HG02973 (cell line): ENCODE results near the gene GRB10.

Source experiments
- ATAC-seq: cut with Tn5 transposase; IDR thresholded peaks from one replicate; pipeline ENCODE4 v1.9.1; 2021; ENCODE audit warnings: moderate library complexity; ENCODE audit not compliant: unreplicated experiment

The GRB10 gene

DNA sequence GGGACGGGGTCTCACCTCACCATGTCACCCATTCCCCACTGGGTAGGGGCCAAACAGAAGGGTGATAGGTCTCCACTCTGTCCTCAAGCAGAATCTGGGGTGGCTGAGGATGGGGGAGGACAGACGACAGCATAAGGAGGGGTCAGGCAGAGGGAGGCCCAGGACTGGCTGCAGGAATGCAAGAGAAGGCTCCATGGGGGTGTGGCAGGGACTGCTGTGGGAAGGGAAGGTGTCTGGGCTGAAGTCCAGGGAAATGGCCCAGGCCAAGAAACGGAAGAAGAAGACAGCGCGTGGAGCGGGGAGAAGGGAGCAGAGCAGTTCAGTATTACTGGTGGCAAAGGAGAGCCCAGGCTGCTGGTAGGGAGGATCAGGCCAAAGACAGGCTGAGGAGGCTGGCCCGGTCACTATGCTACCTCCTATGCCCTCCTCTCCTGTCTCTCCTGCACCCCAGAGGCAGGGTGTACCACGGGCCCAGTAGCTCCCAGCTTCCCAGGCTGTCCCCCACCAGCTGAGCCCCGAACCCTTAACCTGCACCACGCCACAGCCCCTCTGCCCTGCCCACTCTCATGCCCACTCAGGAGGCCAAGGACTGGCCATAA lies 60.9 kb downstream of the GRB10 start:
- ATAC-seq: no peak

DNA sequence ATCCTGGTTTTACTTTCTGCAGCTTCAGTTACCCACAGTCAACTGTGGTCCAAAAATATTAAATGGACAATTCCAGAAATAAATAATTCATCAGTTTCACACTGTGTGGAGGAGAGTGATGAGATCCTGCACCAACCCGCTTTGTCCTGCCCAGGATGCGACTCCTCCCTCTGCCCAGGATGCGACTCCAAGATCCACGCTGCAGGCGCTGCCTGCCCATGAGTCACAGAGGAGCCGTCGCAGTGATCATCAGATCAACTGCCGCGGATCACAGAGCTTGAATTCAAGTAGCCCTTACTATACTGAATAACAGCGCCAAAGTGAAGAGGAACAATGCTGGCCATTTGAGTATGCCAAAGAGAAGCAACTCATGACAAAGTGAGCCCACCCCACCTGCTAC lies 61.5 kb downstream of the GRB10 start:
- ATAC-seq: no peak

DNA sequence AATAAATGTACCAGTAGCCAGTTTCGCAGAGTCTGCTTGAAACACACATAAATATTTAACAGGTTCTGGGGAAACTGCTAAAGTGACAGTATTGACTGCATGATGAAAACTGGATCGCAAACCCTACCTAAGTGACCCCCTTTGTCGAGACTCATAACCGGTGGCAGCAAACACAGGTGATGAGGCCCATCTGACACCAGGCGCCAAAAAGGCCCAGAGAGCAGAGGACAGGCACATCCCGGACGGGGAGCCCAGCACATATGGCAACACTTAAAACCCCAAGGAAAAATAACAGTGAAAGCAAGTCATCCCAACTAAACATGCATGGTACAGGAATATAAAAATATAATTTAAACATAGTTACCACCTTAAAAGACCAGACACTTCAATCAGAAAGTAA lies 62.4 kb downstream of the GRB10 start:
- ATAC-seq: no peak

DNA sequence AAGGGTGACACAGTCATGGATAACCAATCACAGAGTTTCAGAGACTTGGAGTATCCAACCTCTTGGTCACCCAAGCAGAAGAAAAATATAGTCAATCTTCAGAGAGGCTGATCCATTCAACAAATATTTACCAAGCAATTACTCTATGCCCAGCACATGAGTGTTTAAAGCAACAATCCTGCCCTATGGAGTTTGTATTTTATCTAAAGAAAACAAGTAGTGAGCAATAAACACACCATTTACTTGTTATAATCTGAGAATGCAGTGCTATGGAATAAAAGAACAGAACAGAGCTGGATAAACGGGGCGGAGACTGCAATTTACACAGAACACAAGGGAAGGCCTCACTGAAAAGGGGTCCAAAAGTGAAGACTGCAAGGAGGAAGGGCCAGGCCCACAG lies 63.8 kb downstream of the GRB10 start:
- no peak for ATAC-seq

DNA sequence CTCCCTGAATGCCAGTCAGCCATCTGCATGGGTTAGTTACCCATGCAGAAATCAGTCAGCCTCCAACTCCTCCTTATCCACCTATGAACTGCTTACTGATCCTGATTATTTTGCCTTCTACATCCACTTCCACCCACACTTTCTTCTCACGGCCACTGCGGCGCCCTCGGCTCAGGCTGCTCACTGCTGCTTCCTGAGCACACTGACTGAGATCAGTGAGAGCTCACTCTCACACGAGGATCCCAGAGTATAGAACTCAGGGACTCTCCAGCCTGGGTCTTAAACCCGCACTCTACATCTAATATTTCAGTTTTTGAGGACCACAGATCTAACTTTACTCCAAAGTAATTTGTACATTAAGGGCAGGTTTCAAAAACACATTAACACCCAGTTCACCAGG lies 64.4 kb downstream of the GRB10 start:
- no peak for ATAC-seq

DNA sequence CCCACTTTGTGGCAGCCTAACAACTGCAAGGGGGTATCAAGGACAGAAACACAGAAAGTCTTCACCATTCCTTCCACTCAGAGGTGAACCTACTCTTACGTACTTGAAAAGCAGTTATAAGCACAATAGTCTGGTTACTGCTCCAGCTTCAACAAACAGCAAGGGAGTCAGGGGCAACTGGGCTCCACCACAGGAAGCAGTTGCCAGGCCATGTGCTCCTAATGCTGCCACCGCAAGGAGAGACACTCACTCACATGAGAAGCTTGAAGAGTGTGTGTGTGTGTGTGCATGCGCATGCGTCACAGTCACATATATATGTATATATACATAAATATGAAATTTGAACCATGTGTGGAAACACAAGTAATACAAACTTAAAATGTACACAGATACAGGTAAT lies 65.5 kb downstream of the GRB10 start:
- no peak for ATAC-seq

DNA sequence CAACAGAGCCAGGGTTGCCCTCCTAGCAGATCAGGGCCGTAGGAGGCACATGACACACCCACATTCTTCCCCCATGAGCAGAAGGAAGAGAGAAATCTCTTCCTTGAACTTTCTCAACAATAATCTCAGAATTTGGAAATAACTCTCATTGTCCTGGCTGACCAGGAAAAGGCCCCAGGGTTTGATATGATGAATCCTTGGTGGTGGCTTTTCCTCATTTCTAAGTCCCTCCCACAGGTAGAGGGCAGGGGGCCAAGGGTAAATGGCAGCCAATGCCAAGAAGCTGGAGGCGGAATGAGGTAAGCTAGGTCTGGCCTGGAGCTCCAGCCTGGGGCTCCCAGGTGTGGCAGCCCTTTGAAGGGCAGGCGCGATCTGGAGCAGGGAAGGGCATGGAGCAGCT lies 67.8 kb downstream of the GRB10 start:
- no peak for ATAC-seq

DNA sequence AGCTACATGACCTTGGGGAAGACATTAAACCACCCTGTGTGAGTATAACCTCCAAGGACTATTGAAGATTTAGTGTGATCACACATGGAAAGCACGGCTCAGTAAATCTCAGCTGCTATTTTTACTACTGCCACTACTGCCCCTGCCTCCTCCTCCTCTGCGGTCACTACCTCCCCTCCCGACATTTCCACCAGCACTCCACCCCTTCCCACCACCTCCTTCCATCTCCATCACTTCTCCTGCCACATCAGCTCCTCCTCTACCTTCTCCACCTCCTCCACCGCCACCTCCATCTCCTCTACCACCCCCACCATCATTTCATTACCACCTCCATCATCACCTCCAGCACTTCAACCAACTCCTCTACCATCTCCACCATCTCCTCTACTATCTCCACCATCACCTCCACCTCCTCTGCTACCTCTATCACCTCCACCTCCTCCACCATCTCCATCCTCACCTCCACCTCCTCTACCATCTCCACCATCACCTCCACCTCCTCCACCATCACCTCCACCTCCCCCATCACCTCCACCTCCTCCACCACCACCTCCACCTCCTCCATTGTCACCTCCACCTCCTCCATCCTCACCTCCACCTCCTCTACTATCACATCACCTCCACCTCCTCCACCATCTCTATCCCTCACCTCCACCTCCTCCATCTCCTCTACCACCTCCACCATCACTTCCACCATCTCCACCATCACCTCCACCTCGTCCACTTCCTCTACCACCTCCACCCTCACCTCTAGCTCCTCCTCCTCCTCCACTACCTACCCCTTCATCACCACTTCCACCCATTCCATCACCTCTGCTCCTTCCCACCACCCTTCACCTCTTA lies 69.4 kb downstream of the GRB10 start:
- ATAC-seq: no peak

DNA sequence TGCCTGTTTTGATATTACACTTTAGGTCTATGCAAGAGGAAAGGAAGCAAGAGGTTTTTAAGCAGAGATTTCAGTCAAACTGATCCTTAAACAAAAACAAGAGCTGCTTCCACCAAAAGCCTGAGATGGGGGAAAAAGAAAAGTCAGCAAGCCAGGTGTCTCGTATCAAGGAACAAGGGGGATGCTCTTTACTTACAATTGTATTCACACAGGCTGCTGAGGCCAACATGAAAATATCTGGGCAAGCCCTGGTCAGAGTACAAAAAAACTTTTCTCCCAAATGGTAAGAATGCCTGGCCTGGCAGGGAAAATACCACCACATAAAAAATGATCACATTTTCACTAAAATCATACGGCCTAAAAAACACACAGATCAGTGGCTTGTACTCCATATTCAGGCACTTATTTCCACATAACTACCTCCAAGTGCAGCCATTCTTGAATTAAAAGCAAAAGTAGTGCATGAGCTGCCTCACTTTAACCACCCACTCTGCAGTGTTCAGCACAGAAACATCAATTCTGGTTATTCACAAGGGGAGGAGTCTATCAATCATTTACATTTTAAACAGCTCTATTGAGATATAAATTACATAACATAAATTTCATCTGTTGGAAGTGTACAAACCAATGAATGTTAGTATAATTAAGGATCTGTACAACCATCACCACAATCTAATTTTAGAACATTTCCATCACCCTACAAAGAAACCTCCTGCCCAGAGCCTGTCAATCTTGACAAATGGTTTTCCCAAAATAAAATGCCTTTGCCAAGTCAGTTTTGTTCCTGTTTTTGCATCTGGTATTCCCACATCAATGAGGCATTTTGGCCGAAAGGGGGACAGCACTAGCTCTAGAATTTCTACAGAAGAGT lies 70.2 kb downstream of the GRB10 start:
- no peak for ATAC-seq

DNA sequence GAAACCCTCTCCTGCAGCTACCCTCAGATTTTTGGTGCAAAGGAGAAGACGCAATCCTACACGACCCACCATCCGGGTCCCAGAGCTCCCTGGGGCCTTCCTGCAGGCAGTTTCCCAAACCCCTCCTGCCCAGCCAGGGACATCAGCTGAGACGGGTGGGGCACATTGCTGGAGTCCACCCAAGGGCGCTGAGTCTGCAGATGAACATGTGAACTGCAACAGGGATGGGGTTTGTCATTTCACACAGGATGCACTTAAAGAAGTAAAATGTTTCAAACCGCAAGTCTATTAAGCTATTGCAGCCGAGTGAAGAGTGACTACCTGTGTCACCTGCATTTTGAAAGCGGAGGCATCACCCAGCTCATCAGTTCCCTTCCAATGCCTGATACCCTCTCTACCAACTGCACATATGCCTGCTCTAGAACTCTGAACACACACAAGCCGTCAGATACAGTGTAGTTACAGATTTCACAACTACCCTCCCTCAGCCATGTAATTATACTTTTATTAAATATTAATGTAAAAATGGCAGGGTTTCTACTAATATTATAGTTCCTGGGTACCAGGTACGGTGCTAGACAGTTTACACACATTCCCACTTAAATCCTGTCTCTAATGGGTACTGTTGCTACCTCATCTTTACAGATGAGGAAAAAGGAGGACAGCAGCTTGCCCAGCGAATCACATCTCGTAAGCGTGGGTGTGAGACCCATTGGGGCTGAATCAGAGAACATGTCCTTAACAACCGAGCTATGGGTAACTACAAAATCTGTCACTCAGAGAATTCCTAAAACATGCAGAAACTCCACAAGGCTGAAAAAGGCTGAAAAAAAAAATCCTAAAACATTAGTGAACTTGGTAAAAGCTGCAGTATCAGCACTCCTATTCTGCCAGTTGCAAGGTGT lies 71.2 kb downstream of the GRB10 start:
- no peak for ATAC-seq

DNA sequence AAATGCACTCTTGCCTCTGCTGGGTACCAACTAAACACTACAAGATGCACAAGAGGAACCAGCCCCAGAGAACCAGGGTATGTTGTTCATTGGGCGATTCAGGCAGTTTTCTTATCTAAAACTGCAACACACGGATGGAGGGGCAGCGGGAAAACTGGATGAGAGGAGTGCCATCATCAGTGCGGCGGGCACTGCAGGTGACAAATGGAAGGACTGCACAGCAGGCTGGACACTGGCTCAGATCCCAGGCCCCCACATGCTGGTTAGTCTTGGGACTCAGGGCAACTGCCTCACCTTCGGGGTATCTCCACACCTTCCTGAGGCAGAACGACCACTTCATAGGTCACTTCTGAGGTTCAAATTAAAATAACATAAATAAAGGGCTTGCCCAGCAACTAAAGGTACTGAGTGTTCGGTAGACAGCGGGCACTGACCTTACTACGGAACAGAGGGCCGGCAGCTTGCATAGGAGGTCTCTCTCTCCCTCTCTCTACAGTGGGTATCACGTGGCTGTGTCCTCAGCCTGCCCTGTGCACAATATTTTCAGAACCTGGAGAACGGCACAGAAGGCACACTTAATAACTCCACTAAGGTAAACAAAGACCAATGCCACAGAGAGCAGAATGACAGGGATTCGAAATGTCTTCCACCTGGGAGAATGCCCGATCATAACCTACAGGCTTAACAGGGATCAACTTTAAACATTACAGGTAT lies 72.1 kb downstream of the GRB10 start:
- ATAC-seq: no peak

DNA sequence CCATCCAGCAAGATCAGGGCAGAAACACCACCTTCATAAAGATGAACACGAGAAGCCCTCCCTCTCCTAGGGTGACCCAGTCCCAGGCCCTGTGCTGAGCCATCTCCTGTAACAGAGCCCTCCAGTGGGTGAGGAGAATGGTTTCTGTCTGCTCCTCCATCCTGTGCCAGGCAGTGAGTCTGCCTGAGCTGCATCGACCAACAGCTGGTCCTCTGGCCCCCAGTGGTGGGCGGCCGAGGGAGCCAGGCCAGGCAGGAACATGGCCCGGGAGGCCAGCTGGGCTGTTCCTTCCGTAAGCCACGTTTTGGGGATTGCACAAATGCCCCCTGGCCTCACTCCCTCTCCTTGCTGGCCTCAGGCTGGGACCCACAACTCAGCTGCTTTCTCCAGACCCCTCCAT lies 73.5 kb downstream of the GRB10 start:
- ATAC-seq: no peak

DNA sequence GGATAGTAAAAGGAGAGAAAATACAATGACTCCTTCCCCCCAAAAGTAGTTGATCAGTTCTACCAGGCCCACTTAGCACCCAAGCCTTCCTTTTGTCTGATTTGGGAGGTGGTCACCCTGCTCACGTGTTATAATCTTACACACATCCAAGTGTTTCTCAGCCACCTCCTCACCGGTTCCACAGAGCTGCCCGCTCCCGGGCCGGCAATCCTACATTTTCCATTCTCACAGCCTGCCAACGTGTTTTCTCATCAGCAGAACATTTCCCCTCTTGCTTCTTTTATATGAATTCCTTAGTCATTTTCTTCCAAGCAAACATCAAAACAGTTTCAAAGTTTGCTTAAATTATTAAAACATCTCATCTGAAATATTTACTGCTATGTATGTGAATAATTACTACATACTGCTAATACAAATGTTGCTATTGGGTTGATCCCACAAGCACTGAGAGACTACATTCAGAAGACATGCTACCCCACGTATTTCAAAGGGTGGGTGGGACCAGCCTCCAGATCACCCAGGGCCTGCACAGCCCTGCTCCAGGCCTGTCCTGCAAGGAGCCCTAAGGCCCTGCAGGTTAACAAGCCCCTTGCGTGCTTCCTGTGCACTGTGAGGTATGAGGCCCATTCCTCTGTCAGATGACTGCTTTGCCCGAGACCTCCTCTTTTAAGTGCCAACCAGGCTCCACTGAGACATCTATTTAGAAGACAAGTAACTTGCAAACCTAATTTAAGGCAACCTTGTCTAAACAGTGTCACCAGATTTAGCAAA lies 75.3 kb downstream of the GRB10 start:
- ATAC-seq: no peak

DNA sequence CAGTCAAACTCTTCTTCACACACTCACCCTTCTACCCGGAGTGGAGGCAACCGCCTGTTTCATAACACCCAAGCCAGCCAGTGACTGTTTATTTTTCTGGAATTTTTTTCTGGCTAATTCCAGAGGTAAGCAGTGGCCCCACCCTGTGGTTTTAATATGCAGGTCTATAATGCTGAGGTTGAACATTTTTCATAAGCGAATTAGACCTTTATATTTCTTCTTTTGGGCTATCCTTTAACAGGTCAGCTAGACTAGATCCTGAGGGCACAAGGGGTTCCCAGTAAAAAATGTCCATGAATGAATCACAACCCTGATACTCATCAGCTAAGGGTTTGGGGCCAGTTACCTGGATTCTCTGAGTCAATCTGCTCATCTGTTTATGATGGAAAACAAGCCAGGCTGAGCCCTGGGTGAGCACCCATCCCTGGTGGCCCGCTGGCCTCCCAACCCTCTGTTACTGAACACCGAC lies 76.2 kb downstream of the GRB10 start:
- no peak for ATAC-seq

DNA sequence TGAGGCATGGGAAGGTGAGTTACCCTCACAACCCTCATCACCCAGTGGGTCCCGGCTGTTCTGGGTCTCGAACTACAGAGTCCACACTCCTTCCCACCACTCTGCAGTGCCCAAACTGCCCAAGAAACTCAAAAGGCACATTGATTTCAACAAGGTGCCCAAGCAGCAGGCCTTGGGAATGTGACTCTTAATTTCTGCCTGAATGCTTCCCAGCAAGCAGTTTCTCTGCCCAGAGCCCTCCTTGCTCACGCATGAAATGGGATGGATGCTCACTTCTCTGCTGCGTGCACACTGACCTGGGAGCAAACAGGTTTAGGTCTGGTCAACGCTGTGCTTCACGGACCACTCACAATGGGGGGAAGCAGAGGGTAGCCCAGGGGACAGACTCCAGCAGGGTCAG lies 77.9 kb downstream of the GRB10 start:
- ATAC-seq: no peak

DNA sequence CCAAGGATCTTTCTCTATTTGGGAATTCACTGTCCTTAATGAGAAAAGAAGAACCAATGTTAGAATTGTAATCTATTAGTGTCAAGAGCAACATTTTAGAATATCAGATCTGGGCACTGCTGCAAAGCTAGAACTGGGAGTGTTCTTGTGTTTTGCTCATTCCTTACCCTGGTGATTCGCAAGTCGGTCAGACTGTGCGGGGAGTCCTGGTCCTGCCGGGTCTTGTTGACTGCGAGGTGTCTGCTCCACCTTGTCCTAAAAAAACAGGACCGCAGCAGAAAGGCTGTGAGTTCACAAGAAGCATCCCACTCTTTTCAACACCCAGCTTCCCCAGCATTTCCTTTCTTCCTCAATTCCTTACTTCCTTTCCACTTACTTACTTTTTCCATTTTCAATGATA lies 79.0 kb downstream of the GRB10 start:
- no peak for ATAC-seq

DNA sequence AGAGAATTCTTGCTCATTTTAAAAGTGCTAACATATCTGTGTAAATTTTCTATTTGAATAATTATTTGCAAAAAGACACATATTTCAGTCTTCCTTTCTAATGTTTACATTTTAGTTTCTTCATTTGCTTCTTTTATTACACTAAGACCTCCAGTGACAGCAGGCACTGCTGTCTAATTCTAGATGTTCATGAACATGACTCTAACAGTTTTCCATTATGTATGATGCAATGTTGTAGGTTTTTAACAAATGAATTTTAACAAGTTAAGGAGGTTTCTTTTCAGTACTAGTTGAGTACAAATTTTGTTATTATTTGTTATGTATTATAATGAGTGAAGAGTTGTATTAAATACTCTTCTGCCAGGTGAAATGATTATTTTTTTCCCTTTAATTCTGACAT lies 83.6 kb downstream of the GRB10 start:
- ATAC-seq: no peak

DNA sequence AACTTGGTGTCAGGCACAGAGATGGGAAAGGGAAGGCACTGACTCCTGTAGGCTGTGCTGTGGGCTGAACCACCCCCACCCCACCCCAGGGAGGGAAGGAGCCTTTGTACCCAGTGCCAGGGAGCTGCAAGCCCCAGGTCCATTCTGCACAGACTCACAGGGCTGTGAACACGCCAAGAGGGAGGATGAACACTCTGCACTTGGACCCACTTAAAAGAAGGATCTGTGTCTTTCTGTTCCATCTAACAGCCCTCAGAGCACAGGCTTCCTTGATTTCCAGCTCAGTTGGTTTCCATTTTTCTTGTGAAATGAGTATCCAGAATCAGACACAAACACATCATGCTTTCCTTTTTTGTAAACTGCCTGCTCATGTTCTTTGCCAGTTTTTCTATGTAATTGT lies 84.9 kb downstream of the GRB10 start:
- no peak for ATAC-seq
